Stimulated activated CD8-positive, alpha-beta memory T cell treated with anti-CD3 and anti-CD28 coated beads, Interleukin-4, amount 100 ng/mL, for 24 hours (primary cell): Measurements from ENCODE around the gene MEGF10.

Experiments used
- DNase-seq: peaks from one replicate; pipeline ENCODE4 v3.0.0-alpha.2; 2020; ENCODE audit warnings: low read depth

MEGF10 gene

GRCh38 chr5:127440831-127441230, 150.2 kb downstream of the MEGF10 start:
- no peak for DNase-seq

- no peak for DNase-seq
Measured at GRCh38 chr5:127441799-127442484, 151.3 kb downstream of the MEGF10 start.

GRCh38 chr5:127444171-127444570, 153.6 kb downstream of the MEGF10 start:
- no peak for DNase-seq

- DNase-seq: no peak
Measured at GRCh38 chr5:127445328-127445727, 154.7 kb downstream of the MEGF10 start.

- DNase-seq: no peak
Measured at GRCh38 chr5:127446626-127447025, 156.0 kb downstream of the MEGF10 start.

GRCh38 chr5:127447827-127448226, 157.2 kb downstream of the MEGF10 start:
- DNase-seq: no peak

GRCh38 chr5:127450046-127450445, 159.4 kb downstream of the MEGF10 start:
- DNase-seq: no peak

GRCh38 chr5:127451096-127451495, 160.5 kb downstream of the MEGF10 start:
- no peak for DNase-seq

- DNase-seq: no peak
Measured at GRCh38 chr5:127452626-127453025, 162.0 kb downstream of the MEGF10 start.

- no peak for DNase-seq
Measured at GRCh38 chr5:127471211-127471610, 180.6 kb downstream of the MEGF10 start.

- DNase-seq: no peak
Measured at GRCh38 chr5:127472700-127473099, 182.1 kb downstream of the MEGF10 start.

GRCh38 chr5:127486471-127486870, 195.9 kb downstream of the MEGF10 start:
- no peak for DNase-seq

- no peak for DNase-seq
Measured at GRCh38 chr5:127492854-127493738, 202.5 kb downstream of the MEGF10 start.

- no peak for DNase-seq
Measured at GRCh38 chr5:127498548-127498947, 208.0 kb downstream of the MEGF10 start.

- DNase-seq: no peak
Measured at GRCh38 chr5:127505905-127506304, 215.3 kb downstream of the MEGF10 start.

GRCh38 chr5:127506616-127507015, 216.0 kb downstream of the MEGF10 start:
- DNase-seq: no peak

GRCh38 chr5:127508644-127509373, 218.2 kb downstream of the MEGF10 start:
- no peak for DNase-seq
